GM12878 (cell line): ENCODE results near the gene AMER2. TPM values are rescaled to one million over a fixed set of nuclear protein-coding genes. Genes with fewer than 3 reads are reported as not detected.

Experiments used
- CBFB ChIP-seq: IDR thresholded peaks from 2 replicates; pipeline ENCODE4 v1.6.1; 2016; ENCODE audit warnings: antibody characterized with exemption, low read depth
- CHD4 ChIP-seq: fragments of 200-600 bp; sonication (generic); IDR thresholded peaks from 2 replicates; pipeline ENCODE4 v1.6.1; 2016; ENCODE audit warnings: mild to moderate bottlenecking
- ETV6 ChIP-seq, 2 experiments: fragments of 450-650 bp in 1 of 2; IDR thresholded peaks in 1 of 2; conservative IDR thresholded peaks in 1 of 2; 2 replicates each; pipeline ENCODE4 v1.6.1; 2014; ENCODE audit warnings: antibody characterized with exemption in 1 of 2, borderline replicate concordance in 1 of 2, low read depth in 1 of 2, mild to moderate bottlenecking in 1 of 2, moderate library complexity in 1 of 2
- FOS ChIP-seq: IDR thresholded peaks from 3 replicates; pipeline ENCODE4 v1.6.1; 2011; ENCODE audit warnings: borderline replicate concordance; ENCODE audit not compliant: insufficient read length; ENCODE audit errors: extremely low read depth
- HDGF ChIP-seq: fragments of 450-650 bp; IDR thresholded peaks from 2 replicates; pipeline ENCODE4 v1.6.1; 2016; ENCODE audit warnings: antibody characterized with exemption
- JUND ChIP-seq: IDR thresholded peaks from 2 replicates; pipeline ENCODE4 v1.6.1; 2012; ENCODE audit warnings: low read depth, mild to moderate bottlenecking, low read length, improper control_type of control experiment, moderate library complexity
- MEF2B ChIP-seq: fragments of 450-650 bp; IDR thresholded peaks from 2 replicates; pipeline ENCODE4 v1.6.1; 2018; ENCODE audit warnings: mild to moderate bottlenecking, moderate library complexity; ENCODE audit not compliant: partially characterized antibody, poor library complexity, severe bottlenecking
- POLR2AphosphoS5 ChIP-seq: IDR thresholded peaks from 2 replicates; pipeline ENCODE4 v1.6.1; 2011; ENCODE audit warnings: mild to moderate bottlenecking, low read length, inconsistent platforms
- RB1 ChIP-seq: fragments of 450-650 bp; formaldehyde crosslinking; IDR thresholded peaks from 2 replicates; pipeline ENCODE4 v1.6.1; 2017; ENCODE audit warnings: mild to moderate bottlenecking, borderline replicate concordance
- RUNX3 ChIP-seq: IDR thresholded peaks from 2 replicates; pipeline ENCODE4 v1.6.1; 2012; ENCODE audit warnings: low read length, inconsistent platforms
- SUPT20H ChIP-seq: IDR thresholded peaks from 2 replicates; pipeline ENCODE4 v1.6.1; 2011; ENCODE audit warnings: low read depth, mild to moderate bottlenecking, low read length, moderate library complexity, borderline replicate concordance; ENCODE audit not compliant: control insufficient read depth
- YBX1 ChIP-seq: fragments of 450-650 bp; IDR thresholded peaks from 2 replicates; pipeline ENCODE4 v1.6.1; 2016; ENCODE audit warnings: antibody characterized with exemption
- polyA plus RNA-seq, 11 experiments: library from polyadenylated mRNA; depleted of rRNA in 4 of 11; unstranded in 6 of 11; stranded (reverse) in 5 of 11; fragments of >200 nt; fragmentation: Nextera tagmentation in 4 of 11; fragmentation: Illumina TruSeq in 1 of 11; extraction: Ambion mirVana in 4 of 11; extraction: Trizol in 1 of 11; gene quantifications; 1 replicate in 1 of 11; 2 replicates in 10 of 11; pipeline versions ENCODE4 v1.2.1 to v1.2.3, GENCODE V29; 2011 to 2016; ENCODE audit warnings: inconsistent platforms in 2 of 11, missing spikeins in 2 of 11, low read depth in 1 of 11
- total RNA-seq, 4 experiments: library from RNA; depleted of rRNA in 3 of 4; stranded (reverse); fragments of >200 nt in 3 of 4; fragmentation: Illumina TruSeq in 1 of 4; extraction: Trizol in 1 of 4; gene quantifications; 2 replicates each; pipeline versions ENCODE4 v1.2.1 to v1.2.3, GENCODE V29; 2013 to 2021
- TF ChIP-seq, protein P1 (sequence below): fragments of 450-650 bp; IDR thresholded peaks from 2 replicates; pipeline ENCODE4 v1.6.1; 2017; ENCODE audit warnings: mild to moderate bottlenecking, moderate library complexity
- TF ChIP-seq, protein P2 (sequence below): IDR thresholded peaks from 2 replicates; pipeline ENCODE4 v1.6.1; 2012; ENCODE audit warnings: mild to moderate bottlenecking, low read depth, low read length
- TF ChIP-seq, protein P3 (sequence below): fragments of 450-650 bp; formaldehyde crosslinking; IDR thresholded peaks from 2 replicates; pipeline ENCODE4 v1.4.0; 2022; ENCODE audit warnings: mild to moderate bottlenecking, moderate library complexity
- TF ChIP-seq, protein P4 (sequence below): fragments of 150-350 bp; IDR thresholded peaks from 2 replicates; pipeline ENCODE4 v1.6.1; 2014; ENCODE audit warnings: mild to moderate bottlenecking, low read depth, low read length

AMER2 gene
- total and polyA plus RNA-seq, 10 of the 15 experiments (the other 5 are each of a cell fraction or from before 2014, with no cell fraction given): 0.01 to 0.34 (median 0.21) TPM

DNA sequence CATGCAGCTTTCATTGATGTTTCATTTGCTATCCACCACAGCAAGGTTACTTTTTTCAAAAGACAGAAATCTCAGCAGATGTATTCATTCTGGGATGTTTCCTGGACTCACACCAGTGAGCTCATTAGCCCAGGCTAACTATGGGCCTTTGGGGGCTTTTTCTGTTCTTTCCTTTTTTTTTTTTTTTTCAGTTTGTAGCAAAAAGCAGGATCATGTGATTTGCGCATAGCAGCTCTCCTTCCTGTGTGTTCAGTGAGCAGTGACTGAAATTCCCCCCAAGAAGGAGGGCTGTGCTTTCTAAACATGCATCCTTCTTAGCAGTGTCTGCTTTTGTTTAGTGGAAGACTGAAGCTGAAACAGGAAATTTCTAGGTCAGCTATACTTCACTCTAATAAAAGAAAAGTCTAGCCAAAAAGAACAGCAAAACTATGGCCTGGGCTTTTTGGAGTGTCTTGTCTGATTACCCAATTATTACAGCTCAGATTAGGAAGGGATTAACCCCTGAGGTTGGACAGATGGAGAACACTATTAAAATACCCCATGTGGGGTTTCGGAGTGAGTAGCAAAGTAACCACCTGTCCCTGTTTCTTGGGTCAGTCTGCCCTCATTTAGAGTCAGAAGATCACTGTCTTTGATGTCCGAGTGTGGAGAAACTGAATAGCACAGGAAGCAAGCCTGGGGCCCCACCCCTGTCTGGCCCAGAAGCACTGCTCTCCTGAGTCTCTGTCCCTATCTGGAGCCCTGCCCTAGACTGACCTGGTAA, 8.9 kb upstream of the AMER2 start (continued):
- TF ChIP-seq, protein P1, sequence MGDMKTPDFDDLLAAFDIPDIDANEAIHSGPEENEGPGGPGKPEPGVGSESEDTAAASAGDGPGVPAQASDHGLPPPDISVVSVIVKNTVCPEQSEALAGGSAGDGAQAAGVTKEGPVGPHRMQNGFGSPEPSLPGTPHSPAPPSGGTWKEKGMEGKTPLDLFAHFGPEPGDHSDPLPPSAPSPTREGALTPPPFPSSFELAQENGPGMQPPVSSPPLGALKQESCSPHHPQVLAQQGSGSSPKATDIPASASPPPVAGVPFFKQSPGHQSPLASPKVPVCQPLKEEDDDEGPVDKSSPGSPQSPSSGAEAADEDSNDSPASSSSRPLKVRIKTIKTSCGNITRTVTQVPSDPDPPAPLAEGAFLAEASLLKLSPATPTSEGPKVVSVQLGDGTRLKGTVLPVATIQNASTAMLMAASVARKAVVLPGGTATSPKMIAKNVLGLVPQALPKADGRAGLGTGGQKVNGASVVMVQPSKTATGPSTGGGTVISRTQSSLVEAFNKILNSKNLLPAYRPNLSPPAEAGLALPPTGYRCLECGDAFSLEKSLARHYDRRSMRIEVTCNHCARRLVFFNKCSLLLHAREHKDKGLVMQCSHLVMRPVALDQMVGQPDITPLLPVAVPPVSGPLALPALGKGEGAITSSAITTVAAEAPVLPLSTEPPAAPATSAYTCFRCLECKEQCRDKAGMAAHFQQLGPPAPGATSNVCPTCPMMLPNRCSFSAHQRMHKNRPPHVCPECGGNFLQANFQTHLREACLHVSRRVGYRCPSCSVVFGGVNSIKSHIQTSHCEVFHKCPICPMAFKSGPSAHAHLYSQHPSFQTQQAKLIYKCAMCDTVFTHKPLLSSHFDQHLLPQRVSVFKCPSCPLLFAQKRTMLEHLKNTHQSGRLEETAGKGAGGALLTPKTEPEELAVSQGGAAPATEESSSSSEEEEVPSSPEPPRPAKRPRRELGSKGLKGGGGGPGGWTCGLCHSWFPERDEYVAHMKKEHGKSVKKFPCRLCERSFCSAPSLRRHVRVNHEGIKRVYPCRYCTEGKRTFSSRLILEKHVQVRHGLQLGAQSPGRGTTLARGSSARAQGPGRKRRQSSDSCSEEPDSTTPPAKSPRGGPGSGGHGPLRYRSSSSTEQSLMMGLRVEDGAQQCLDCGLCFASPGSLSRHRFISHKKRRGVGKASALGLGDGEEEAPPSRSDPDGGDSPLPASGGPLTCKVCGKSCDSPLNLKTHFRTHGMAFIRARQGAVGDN: no peak
- peak; percentile 90 for TF ChIP-seq RUNX3
- no peak for TF ChIP-seq YBX1
- TF ChIP-seq FOS: no peak
- peak; percentile 23; the same call in 1 of the 2 replicates for TF ChIP-seq CBFB
- TF ChIP-seq CHD4: no peak
- no peak for TF ChIP-seq JUND
- TF ChIP-seq, protein P2, sequence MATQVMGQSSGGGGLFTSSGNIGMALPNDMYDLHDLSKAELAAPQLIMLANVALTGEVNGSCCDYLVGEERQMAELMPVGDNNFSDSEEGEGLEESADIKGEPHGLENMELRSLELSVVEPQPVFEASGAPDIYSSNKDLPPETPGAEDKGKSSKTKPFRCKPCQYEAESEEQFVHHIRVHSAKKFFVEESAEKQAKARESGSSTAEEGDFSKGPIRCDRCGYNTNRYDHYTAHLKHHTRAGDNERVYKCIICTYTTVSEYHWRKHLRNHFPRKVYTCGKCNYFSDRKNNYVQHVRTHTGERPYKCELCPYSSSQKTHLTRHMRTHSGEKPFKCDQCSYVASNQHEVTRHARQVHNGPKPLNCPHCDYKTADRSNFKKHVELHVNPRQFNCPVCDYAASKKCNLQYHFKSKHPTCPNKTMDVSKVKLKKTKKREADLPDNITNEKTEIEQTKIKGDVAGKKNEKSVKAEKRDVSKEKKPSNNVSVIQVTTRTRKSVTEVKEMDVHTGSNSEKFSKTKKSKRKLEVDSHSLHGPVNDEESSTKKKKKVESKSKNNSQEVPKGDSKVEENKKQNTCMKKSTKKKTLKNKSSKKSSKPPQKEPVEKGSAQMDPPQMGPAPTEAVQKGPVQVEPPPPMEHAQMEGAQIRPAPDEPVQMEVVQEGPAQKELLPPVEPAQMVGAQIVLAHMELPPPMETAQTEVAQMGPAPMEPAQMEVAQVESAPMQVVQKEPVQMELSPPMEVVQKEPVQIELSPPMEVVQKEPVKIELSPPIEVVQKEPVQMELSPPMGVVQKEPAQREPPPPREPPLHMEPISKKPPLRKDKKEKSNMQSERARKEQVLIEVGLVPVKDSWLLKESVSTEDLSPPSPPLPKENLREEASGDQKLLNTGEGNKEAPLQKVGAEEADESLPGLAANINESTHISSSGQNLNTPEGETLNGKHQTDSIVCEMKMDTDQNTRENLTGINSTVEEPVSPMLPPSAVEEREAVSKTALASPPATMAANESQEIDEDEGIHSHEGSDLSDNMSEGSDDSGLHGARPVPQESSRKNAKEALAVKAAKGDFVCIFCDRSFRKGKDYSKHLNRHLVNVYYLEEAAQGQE: no peak
- no peak for TF ChIP-seq SUPT20H
- TF ChIP-seq RB1: no peak
- TF ChIP-seq HDGF: no peak
- TF ChIP-seq ETV6 (conservative IDR thresholded peaks at IDR 0.05 in 1 of 2, IDR thresholded peaks at IDR 0.05 in 1 of 2; ENCODE audit: borderline replicate concordance in 1 of 2, low read depth in 1 of 2): peak in 1 of 2 experiments; percentile 60; a peak in 2 of 4 replicates
- TF ChIP-seq POLR2AphosphoS5: peak; percentile 28; the same call in 1 of the 2 replicates
- TF ChIP-seq, protein P3, sequence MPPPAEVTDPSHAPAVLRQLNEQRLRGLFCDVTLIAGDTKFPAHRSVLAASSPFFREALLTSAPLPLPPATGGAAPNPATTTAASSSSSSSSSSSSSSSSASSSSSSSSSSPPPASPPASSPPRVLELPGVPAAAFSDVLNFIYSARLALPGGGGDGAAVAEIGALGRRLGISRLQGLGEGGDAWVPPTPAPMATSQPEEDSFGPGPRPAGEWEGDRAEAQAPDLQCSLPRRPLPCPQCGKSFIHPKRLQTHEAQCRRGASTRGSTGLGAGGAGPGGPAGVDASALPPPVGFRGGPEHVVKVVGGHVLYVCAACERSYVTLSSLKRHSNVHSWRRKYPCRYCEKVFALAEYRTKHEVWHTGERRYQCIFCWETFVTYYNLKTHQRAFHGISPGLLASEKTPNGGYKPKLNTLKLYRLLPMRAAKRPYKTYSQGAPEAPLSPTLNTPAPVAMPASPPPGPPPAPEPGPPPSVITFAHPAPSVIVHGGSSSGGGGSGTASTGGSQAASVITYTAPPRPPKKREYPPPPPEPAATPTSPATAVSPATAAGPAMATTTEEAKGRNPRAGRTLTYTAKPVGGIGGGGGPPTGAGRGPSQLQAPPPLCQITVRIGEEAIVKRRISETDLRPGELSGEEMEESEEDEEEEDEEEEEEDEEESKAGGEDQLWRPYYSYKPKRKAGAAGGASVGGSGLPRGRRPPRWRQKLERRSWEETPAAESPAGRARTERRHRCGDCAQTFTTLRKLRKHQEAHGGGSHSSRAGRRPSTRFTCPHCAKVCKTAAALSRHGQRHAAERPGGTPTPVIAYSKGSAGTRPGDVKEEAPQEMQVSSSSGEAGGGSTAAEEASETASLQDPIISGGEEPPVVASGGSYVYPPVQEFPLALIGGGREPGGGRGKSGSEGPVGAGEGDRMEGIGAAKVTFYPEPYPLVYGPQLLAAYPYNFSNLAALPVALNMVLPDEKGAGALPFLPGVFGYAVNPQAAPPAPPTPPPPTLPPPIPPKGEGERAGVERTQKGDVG (CRISPR knock-in tag): no peak
- TF ChIP-seq, protein P4, sequence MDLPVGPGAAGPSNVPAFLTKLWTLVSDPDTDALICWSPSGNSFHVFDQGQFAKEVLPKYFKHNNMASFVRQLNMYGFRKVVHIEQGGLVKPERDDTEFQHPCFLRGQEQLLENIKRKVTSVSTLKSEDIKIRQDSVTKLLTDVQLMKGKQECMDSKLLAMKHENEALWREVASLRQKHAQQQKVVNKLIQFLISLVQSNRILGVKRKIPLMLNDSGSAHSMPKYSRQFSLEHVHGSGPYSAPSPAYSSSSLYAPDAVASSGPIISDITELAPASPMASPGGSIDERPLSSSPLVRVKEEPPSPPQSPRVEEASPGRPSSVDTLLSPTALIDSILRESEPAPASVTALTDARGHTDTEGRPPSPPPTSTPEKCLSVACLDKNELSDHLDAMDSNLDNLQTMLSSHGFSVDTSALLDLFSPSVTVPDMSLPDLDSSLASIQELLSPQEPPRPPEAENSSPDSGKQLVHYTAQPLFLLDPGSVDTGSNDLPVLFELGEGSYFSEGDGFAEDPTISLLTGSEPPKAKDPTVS: no peak
- peak; percentile 13 for TF ChIP-seq MEF2B
